HG03060 (cell line): ENCODE data around the gene XPA.
"Not testable (repeated sequence)": the region's sequence is repeated elsewhere in the genome, so short reads cannot be mapped to it uniquely, and the experiment has no call there.

ENCODE experiments used
- ATAC-seq: cut with Tn5 transposase; IDR thresholded peaks from one replicate; pipeline ENCODE4 v1.9.1; 2021; ENCODE audit warnings: low read depth, moderate number of reproducible peaks; ENCODE audit not compliant: unreplicated experiment

XPA gene

DNA sequence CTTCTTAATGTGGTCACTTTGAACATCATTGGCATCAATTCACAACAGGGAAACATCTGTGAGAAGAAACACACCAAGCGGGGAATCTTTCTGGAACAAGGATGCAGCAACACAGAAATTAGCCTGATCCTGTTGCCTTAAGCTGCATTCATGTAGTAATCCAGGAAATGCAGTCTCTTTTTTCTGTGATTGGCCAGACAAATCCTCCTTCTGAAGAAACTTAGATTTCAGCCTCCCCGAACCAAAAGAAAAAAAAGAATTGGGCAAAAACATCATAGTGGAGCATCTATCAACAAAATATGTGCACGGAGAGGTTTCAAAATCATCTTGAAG is 7.2 kb upstream of the XPA start:
- no peak for ATAC-seq

GRCh38 chr9:97703437-97704344 is 6.6 kb upstream of the XPA start:
- no peak for ATAC-seq

GRCh38 chr9:97699824-97700223 is 2.7 kb upstream of the XPA start:
- not testable (repeated sequence) for ATAC-seq

DNA sequence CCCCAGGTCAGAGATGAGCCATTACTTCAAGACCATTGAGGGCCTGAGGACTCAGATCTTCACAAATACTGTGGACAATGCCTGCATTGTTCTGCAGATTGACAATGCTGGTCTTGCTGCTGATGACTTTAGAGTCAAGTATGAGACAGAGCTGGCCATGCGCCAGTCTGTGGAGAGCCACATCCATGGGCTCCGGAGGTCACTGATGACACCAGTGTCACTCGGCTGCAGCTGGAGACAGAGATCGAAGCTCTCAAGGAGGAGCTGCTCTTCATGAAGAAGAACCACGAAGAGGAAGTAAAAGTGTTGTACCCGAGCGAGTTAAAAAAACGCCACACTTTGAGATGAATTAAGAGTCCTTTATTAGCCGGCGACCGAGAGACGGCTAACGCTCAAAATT is 2.1 kb upstream of the XPA start:
- not testable (repeated sequence) for ATAC-seq

DNA sequence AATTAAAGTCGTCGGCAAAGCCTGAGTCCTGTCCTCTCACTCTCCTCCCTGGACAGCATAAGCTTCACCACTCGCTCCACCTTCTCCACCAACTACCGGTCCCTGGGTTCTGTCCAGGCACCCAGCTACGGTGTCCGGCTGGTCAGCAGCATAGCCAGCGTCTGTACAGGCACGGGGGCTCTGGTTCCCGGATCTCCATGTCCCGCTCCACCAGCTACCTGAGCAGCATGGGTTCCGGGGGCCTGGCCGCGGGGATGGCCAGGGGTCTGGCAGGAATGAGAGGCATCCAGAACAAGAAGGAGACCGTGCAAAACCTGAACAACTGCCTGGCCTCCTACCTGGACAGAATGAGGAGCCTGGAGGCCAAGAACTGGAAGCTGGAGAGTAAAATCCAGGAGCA is 1.7 kb upstream of the XPA start:
- ATAC-seq, result no peak

GRCh38 chr9:97697837-97698236 is 697 bp upstream of the XPA start:
- ATAC-seq, result no peak

DNA sequence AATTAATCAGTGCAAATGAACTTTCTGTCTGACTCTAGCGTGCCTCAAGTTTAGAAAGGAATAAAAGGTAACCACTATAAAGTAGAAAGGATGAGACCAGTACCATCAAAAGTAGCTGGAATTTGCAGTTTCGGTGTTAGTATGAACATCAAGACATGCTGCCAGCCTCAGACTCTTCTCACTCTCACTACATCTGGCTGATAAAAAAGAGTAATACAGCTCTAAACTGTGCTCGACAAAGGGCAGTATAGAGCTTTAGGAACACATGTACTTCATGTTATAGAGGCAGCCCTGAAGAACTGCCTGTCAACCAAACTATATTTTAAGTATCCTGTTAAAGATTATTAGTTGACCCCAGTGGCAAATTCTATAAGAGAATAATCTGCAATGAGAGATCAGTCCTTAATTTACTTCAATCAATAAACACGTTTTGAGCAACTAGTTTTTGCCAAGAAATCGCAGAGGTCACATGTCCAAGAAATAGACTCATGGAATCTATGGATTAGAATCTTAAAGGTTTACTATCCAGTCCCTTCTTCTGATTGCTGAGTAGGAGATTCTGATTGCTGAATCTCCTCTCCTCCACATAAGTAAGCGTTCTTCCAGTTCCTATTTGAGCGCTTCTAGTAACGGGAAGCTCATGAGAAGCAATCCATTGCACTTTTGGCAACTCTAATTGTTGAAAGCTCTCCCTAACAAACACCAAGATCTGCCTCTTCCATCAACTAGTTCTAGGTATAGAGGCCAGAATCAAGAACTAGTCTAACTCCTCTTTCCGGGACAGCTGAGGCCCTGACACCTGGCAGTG is 941 bp downstream of the XPA start:
- ATAC-seq, result no peak

DNA sequence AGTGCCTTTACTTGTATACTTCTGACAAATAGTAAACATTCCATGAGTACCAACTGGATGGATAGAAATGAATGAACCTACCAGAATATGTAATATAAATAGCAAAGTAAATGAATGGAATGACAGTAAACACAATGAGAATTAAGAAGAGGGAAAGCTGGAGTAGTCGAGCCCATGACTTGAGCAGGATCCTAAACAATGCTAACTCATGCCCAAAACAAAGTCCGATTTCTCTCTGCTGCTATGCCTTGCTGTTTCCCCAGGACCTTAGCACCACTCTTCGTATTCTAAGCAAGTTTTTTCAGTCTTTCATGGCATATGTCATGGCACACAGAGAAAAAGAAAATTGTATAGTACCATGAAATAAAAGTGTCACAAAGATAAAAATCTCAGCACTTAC is 1.8 kb downstream of the XPA start:
- no peak for ATAC-seq

DNA sequence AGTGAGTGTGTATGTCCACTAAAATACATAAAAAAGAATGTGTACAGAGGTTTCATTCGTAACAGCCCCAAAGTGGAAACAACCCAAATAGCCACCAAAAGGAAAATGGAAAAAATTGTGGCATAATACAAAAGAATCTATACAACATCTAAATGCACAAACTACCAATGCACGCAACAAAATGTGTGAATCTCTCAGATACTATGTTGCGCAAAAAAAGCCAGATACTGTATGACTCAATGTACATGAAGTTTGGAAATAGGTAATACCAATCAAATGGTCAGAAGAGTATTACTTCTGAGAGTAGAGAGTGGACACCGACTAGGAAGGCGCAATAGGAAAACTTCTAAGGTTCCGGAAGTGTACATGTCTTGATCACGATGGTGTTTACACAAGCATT is 2.4 kb downstream of the XPA start:
- ATAC-seq, result no peak

GRCh38 chr9:97689401-97690180 is 7.5 kb downstream of the XPA start:
- ATAC-seq, result no peak

- no peak for ATAC-seq
Observed at GRCh38 chr9:97688654-97689053, 8.5 kb downstream of the XPA start.

GRCh38 chr9:97682242-97682641 is 14.9 kb downstream of the XPA start:
- no peak for ATAC-seq

- ATAC-seq, result peak; percentile 49
Observed at GRCh38 chr9:97675655-97676054, 21.5 kb downstream of the XPA start.

DNA sequence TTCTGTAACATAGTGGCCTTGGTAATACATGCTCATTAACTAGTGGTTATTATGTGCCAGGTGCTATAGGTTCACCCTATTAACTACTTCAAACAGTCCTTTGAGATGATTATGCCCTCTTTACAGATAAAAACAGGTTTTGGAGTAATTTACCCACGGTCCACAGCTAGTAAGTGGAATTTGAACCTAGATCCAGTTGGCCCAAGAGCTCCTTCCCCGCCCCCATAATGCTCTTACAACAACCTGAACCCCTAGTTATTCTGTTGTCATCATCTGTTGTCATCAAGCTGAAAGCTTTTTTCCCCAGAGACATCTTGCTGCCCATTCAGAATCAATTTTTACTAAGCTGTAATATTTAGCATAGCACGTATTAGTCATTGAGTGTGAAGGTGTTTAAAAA is 23.2 kb downstream of the XPA start:
- ATAC-seq, result no peak

DNA sequence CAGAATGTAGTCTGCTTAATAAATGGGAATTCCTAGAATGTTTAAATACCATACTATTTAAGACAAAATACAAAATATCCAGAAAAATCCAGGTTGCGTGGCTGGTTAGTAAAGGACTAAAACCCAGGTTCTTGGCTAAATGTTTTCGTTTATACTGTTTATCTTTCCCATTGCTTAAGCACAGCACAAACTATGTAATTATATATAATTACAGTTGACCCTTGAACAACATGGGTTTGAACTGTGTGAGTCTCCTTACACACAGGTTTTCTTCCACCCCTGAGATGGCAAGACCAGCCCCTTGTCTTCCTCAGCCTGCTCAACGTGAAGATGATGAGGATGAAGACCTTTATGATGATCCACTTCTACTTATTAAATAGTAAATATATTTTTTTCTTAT is 24.7 kb downstream of the XPA start:
- ATAC-seq, result no peak

GRCh38 chr9:97670586-97670985 is 26.6 kb downstream of the XPA start:
- no peak for ATAC-seq

GRCh38 chr9:97668485-97668884 is 28.7 kb downstream of the XPA start:
- ATAC-seq, result no peak

DNA sequence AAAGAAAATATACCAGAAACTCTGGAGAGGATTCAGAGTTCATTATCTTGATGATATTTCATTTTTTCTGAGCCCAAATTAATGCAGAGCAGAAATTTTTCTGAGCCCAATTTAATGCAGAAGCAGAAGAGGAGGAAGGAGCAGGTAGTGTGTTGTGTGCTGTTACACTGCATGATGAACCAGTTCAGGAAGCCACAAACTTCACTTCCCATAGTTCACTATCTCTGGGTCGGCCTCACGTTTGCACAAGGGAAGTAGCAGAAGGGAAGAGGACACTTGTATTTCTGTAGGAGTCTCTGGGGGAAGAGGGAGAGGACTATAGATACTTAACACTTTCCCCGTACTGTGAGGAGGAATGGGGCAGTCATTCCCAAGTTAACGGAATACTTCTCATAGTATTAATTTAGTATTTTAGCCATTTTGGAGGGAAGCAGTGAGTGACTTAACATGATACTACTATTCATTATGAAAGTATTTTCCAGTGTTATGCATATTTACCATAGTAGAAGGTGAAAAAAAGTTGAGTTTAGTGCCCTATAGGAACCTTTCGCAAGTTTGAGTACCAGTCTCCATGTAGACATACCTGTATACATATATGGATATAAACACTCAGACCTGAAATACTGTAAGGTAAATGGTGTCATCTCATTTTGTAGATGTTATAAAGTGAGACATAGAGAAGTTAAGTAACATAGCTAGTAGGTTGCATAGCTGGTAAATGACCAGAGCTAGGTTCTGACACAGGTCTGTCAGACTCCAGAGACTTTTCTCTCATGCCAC is 30.0 kb downstream of the XPA start:
- no peak for ATAC-seq

DNA sequence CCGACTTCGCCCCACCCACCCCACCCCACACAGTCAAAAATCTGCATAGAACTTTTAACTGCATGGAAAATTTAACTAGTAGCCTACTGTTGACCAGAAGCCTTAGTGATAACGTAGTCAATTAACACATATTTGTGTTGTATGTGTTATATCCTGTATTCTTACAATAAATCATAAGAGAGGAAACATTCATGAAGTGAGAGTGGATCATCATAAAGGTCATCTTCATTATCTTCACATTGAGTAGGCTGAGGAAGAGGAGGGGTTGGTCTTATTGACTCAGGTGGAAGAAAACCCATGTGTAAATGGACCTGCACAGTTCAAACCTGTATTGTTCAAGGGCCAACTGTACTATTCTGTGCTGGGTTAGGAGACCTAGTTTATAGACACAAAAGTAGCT is 31.4 kb downstream of the XPA start:
- no peak for ATAC-seq

DNA sequence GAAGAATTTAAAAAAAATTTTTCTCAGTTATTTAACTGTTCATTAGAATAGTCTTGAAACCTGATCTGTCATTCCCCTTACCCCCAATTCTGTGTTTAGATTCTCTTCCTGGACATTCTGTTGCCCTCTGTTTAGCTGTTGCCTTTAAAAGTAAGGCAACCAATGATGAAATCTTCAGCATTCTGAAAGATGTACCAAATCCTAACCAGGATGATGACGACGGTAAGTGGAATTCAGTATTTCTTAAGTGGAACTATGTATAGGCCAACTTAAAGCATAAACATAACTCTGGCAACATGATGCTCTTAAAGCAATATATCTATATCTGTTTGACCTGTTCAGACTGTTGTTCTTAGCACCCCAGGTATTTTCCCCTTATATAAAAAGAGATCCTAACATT is 36.3 kb downstream of the XPA start:
- ATAC-seq, result no peak
